Heart left ventricle (tissue), 16 donors: ENCODE results near the gene PIK3R2. TPM values are rescaled to one million over a fixed set of nuclear protein-coding genes. Genes with fewer than 3 reads are reported as not detected.
"Not testable (repeated sequence)": the region's sequence is repeated elsewhere in the genome, so short reads cannot be mapped to it uniquely, and the experiment has no call there.

ENCODE experiments used
- ATAC-seq, 4 donors: fragments of 200-7000 bp; cut with Tn5 transposase; one replicate each; pipeline ENCODE4 v1.9.1; 2020 to 2022; ENCODE audit warnings: moderate library complexity in 4 of 4, mild to moderate bottlenecking in 3 of 4, moderate number of reproducible peaks in 1 of 4
- DNase-seq, 5 donors: peaks; one replicate each; pipeline ENCODE4 v3.0.0-alpha.2; 2020
- H3K27ac ChIP-seq, 12 donors: fragments of 200-600 bp; sonication (generic) in 4 of 12; one replicate each; pipeline versions ENCODE4 v1.5.0 to v1.8.0; 2016 to 2022; ENCODE audit warnings: mild to moderate bottlenecking in 2 of 12
- H3K27me3 ChIP-seq, 9 donors: fragments of 200-600 bp; sonication (generic) in 2 of 9; one replicate each; pipeline versions ENCODE4 v1.5.1 to v1.8.0; 2016 to 2022; ENCODE audit warnings: mild to moderate bottlenecking in 3 of 9
- H3K36me3 ChIP-seq, 9 donors: fragments of 200-600 bp; sonication (generic) in 2 of 9; one replicate each; pipeline versions ENCODE4 v1.5.0 to v1.8.0; 2018 to 2022; ENCODE audit warnings: mild to moderate bottlenecking in 2 of 9
- H3K4me1 ChIP-seq, 12 donors: fragments of 200-600 bp; sonication (generic) in 4 of 12; one replicate each; pipeline versions ENCODE4 v1.5.0 to v1.8.0; 2016 to 2022; ENCODE audit warnings: mild to moderate bottlenecking in 3 of 12
- H3K4me3 ChIP-seq, 12 donors: fragments of 200-600 bp; sonication (generic) in 4 of 12; one replicate each; pipeline versions ENCODE4 v1.5.0 to v1.8.0; 2017 to 2022; ENCODE audit warnings: mild to moderate bottlenecking in 9 of 12, moderate library complexity in 4 of 12
- H3K9me3 ChIP-seq, 12 donors: fragments of 200-600 bp; sonication (generic) in 4 of 12; one replicate each; pipeline versions ENCODE4 v1.5.0 to v1.8.0; 2016 to 2022; ENCODE audit warnings: mild to moderate bottlenecking in 1 of 12
- CTCF ChIP-seq, 12 donors: fragments of 200-600 bp; sonication (generic) in 4 of 12; IDR thresholded peaks; one replicate each; pipeline versions ENCODE4 v1.5.0 to v1.8.0; 2018 to 2022; ENCODE audit warnings: antibody characterized with exemption in 12 of 12, mild to moderate bottlenecking in 5 of 12
- POLR2A ChIP-seq, 2 donors: fragments of 450-650 bp; IDR thresholded peaks; one replicate each; pipeline ENCODE4 v1.6.1; 2017; ENCODE audit warnings: antibody characterized with exemption in 2 of 2, mild to moderate bottlenecking in 2 of 2, moderate library complexity in 2 of 2
- WGBS, 4 donors: extraction: QIAGEN DNeasy Blood & Tissue Kit in 2 of 4; methylation state at CpG; one replicate each; pipeline versions ENCODE4 v1.1.5 to v1.1.7; 2013 to 2018; 5-methylcytosine and 5-hydroxymethylcytosine counted together
- intact Hi-C, 10 donors: fragments of 100-400 bp; cut with DNase I; formaldehyde crosslinking; loops; one replicate each; pipeline versions ENCODE4 v1.11.1 to v1.14.2; 2022
- polyA plus RNA-seq, 2 donors: library from polyadenylated mRNA; stranded (reverse); fragments of 200-250 nt; gene quantifications; one replicate each; pipeline ENCODE4 v1.2.3, GENCODE V29; 2013
- total RNA-seq, 9 donors: library from RNA; depleted of rRNA in 2 of 9; stranded (reverse); fragments of >200 nt in 2 of 9; fragmentation: NEBNext Ultra II Directional in 3 of 9; extraction: Animal tissue kit (Norgen Biotek cat#: 25700) in 3 of 9; gene quantifications; one replicate each; pipeline versions ENCODE4 v1.1.0 to v1.2.4, GENCODE V29; 2016 to 2023
- donor health status: ischemic (EF 13 %, LVEDD 7.1; RV severe dilation, severe dysfunction).
- donor health status: healthy with polysubstance abuse.
- donor health status: DM: no; HTN: yes; CAD: no.
- donor health status: DM: no; HTN: no; CAD: no.
- donor health status: ischemic (EF 25% LVEDD 6.9; RV normal size, moderate dysfunction).
- donor health status: ischemic (EF 25% LVEDD 5.7; RV mildly dilated, moderate dysfunction).
- donor health status: healthy.
- donor health status: DM: yes; HTN: yes; CAD: no.
- donor health status: ischemic (EF 35%, LVEDD 5.7; RV mildly dilated, moderate dysfunction).
- donor health status: nonischemic (EF 11% LVEDD 7.7; RV severe dilation, severe dysfunction).
- donor health status: DM: yes; HTN: yes; CAD: no.
- donor health status: PGD.
- donor health status: ischemic (EF 29% LVEDD 5.4; RV normal size, mild dysfunction).
- donor health status: nonischemic (EF 23%, LVEDD 6.1; RV moderate dilation, normal function).

The PIK3R2 gene
- total and polyA plus RNA-seq, 11 donors = 4.0 to 28.6 (median 23.4) TPM

DNA sequence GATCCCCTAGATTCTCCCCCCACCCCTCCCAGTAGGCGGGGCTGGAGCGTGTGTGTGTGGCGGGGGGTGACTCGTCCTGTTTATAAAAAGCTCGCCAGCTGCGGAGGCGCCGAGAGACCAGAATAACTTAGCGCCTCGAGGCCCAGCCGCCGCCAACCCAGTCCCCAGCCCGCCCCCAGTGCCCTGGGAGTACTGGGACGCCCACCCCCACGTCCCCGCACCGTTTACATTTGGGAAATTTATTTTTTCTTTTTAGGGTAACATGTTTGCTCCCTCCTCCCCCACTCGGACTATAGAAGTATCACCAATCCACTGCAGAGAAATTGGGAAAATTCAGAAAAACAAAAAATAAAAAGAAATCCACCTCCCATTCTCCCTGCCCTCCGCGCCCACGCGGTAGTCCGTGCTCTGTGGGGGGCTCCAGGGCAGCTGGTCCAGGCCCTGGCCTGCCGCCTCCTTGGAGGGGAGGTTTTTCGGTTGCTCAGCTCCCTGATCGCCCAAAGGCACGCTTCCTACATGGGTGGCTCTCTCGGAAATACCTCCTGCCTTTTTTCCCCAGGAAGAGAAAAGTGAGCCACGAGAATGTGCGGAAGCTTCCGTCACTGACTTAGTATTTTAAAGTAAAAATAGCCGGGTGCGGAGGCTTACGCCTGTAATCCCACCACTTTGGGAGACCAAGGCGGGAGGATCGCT lies 52.4 kb downstream of the PIK3R2 start:
- Histone ChIP-seq H3K9me3 (no peaks in the 10 kb centered on the region), H3K27me3 (peaks cover 0 to 7% (median 0%) of the 10 kb centered on the region in 9 donors), H3K4me1 (peaks cover 0 to 31% (median 22%) of the 10 kb centered on the region in 12 donors), H3K4me3 (peak overlapping the region; percentile 38 to 91 (median 74)), H3K36me3 (peaks cover 0 to 12% (median 3%) of the 10 kb centered on the region in 9 donors), H3K27ac (peak overlapping the region; percentile 96 to 100 (median 98))
- WGBS, 4 donors = 9 to 13% (median 11%) methylated on average over 34 to 36 of the region's 36 CpGs
- intact Hi-C loops = loop anchor here in 9 of 10 donors (2.0 to 10.0 kb wide), 10 partner anchors 19 to 212 kb away; partner anchors contain the start of genes LSM4 (in 4 of the 9), SSBP4 (in 2 of the 9) and JUND (in 1 of the 9)
- TF ChIP-seq CTCF (IDR thresholded peaks at IDR 0.05) (no peak), POLR2A (IDR thresholded peaks at IDR 0.05) (peak; percentile 57 to 60)
- peak; percentile 16 to 71 (median 41) for ATAC-seq
- DNase-seq = peak; percentile 90 to 95 (median 91)

DNA sequence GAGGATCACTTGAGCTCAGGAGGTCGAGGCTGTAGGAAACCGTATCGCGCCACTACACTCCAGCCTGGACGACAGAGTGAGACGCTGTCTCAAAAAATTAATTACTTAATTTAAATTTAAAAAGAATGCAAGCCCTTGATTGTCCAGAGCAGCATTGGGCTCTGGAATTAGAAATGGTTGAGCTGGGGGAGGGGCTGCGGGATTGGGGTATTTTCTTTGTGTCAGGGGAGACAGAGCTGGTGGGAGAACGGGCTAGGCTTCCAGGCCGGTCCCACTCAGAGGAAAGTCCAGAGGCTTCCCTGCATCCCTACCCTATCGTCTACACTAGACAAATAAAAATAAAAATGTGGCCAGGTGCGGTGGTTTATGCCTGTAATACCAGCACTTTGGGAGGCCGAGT lies 53.1 kb downstream of the PIK3R2 start:
- 79 to 87% (median 86%) methylated on average over 12 of the region's 12 CpGs for WGBS, 4 donors
- H3K4me1 ChIP-seq = peaks cover 0 to 31% (median 22%) of the 10 kb centered on the region in 12 donors
- intact Hi-C loops = loop anchor here in 9 of 10 donors (5.0 to 10.0 kb wide), 7 partner anchors 46 to 211 kb away; partner anchors contain the start of genes LSM4 (in 4 of the 9) and SSBP4 (in 2 of the 9)
- peaks cover 0 to 10% (median 3%) of the 10 kb centered on the region in 9 donors for H3K36me3 ChIP-seq
- peak overlapping the region; percentile 96 to 100 (median 98) for H3K27ac ChIP-seq
- H3K9me3 ChIP-seq = no peaks in the 10 kb centered on the region
- DNase-seq (no peak), ATAC-seq (no peak)
- H3K4me3 ChIP-seq = peak overlapping the region in 7 of 12 donors; percentile 70 to 91 (median 73)
- TF ChIP-seq CTCF (IDR thresholded peaks at IDR 0.05) (no peak), POLR2A (IDR thresholded peaks at IDR 0.05) (no peak)
- H3K27me3 ChIP-seq = peaks cover 0 to 7% (median 0%) of the 10 kb centered on the region in 9 donors

DNA sequence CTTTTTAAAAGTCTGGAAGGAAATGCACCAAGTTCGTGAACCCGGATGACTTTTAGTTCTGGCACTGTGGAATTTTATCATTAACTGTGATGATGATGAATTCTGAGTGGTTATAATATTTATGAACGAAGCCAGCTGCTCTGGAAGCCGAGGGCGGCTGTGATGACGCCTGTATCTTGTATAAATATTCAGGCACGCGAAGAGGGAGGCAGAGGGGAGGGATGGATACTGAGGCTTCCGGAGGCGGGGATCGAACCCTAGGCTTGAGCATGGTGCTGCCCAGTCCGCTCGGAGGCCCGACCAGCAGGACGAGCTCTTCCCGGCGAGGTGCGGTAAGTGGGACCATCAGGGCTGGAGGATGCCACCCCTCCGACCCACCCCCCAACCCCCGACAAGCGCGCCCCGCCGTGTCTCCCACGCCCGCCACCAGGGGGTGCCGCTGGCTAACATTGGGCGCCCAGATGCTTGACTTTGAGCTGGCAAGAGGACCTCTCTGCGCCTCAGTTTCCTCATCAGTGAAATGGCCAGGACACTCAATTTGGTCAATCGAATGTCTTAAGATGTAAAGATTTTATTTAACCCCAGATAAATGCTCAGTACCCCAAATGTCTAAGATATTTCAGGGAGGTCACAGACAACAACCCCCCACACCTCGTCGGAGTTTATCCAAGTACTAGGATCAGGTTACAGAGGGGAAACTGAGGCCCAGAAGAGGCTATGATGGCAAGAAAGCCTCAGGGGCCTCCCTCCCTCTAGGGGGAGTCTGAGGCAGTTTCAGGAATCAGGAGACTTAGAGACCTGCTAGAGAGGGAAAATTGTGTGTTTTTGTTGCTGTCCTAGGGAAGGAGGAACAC lies 55.4 kb downstream of the PIK3R2 start:
- TF ChIP-seq POLR2A (IDR thresholded peaks at IDR 0.05) (no peak), CTCF (IDR thresholded peaks at IDR 0.05) (peak; percentile 58 to 81 (median 67))
- WGBS, 4 donors = 12 to 23% (median 16%) methylated on average over 17 to 32 of the region's 32 CpGs
- intact Hi-C loops = loop anchor here in 9 of 10 donors (1.0 to 10.0 kb wide), 10 partner anchors 40 to 209 kb away; partner anchors contain the start of genes LSM4 (in 4 of the 9) and SSBP4 (in 2 of the 9)
- ATAC-seq = no peak
- peak overlapping the region in 3 of 12 donors; percentile 1 to 35 (median 18) for H3K27ac ChIP-seq
- no peak overlapping the region for H3K4me3 ChIP-seq
- no peaks in the 10 kb centered on the region for H3K36me3 ChIP-seq
- no peaks in the 10 kb centered on the region for H3K9me3 ChIP-seq
- peaks cover 0 to 7% (median 0%) of the 10 kb centered on the region in 9 donors for H3K27me3 ChIP-seq
- H3K4me1 ChIP-seq = peaks cover 0 to 22% (median 12%) of the 10 kb centered on the region in 12 donors
- DNase-seq = peak in 3 of 5 donors; percentile 46 to 78 (median 59)

DNA sequence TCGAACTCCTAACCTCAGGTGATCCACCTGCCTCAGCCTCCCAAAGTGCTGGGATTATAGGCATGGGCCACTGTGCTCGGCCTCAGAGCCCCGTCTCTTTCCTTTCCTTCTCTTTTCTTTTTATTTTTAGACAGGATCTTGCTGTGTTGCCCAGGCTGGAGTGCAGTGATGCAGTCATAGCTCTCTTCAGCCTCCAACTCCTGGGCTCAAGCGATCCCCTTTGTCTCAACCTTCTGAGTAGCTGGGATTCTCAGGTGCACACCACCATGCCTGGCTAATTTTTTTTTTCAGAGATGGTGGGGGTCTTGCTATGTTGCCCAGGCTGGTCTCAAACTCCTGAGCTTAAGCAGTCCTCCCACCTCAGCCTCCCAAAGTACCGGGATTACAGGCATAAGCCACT lies 56.9 kb downstream of the PIK3R2 start:
- not testable (repeated sequence) for H3K4me3 ChIP-seq, H3K36me3 ChIP-seq, ATAC-seq, H3K27ac ChIP-seq, H3K9me3 ChIP-seq, DNase-seq, H3K27me3 ChIP-seq
- 76 to 93% (median 83%) methylated on average over 5 of the region's 5 CpGs for WGBS, 4 donors
- H3K4me1 ChIP-seq = peaks cover 0 to 14% (median 10%) of the 10 kb centered on the region in 12 donors
- intact Hi-C loops = loop anchor here (2.0 to 10.0 kb wide), 9 partner anchors 39 to 207 kb away; partner anchors contain the start of genes LSM4 (in 4 of the 10) and SSBP4 (in 2 of the 10)
